ENCODE data around the gene PIWIL4.
"Not testable (repeated sequence)": the region's sequence is repeated elsewhere in the genome, so short reads cannot be mapped to it uniquely, and the experiment has no call there.

Gene PIWIL4

GRCh38 chr11:94639901-94640721 lies 72.9 kb downstream of the PIWIL4 start:
- FAIRE-seq = no peak

- FAIRE-seq = no peak
Measured at GRCh38 chr11:94641167-94641761, 74.1 kb downstream of the PIWIL4 start.

GRCh38 chr11:94643186-94643585 lies 76.0 kb downstream of the PIWIL4 start:
- not testable (repeated sequence) for FAIRE-seq

GRCh38 chr11:94647926-94648325 lies 80.8 kb downstream of the PIWIL4 start:
- no peak for FAIRE-seq

- FAIRE-seq = no peak
Measured at GRCh38 chr11:94648789-94649188, 81.6 kb downstream of the PIWIL4 start.

GRCh38 chr11:94649254-94649653 lies 82.1 kb downstream of the PIWIL4 start:
- no peak for FAIRE-seq

- FAIRE-seq = no peak
Measured at GRCh38 chr11:94649964-94650623, 82.9 kb downstream of the PIWIL4 start.

GRCh38 chr11:94650756-94651155 lies 83.6 kb downstream of the PIWIL4 start:
- no peak for FAIRE-seq

- FAIRE-seq = no peak
Measured at GRCh38 chr11:94652735-94653284, 85.6 kb downstream of the PIWIL4 start.

- no peak for FAIRE-seq
Measured at GRCh38 chr11:94653561-94653960, 86.4 kb downstream of the PIWIL4 start.

GRCh38 chr11:94654201-94654600 lies 87.0 kb downstream of the PIWIL4 start:
- FAIRE-seq = no peak

- no peak for FAIRE-seq
Measured at GRCh38 chr11:94655291-94655690, 88.1 kb downstream of the PIWIL4 start.

- FAIRE-seq = no peak
Measured at GRCh38 chr11:94655956-94656355, 88.8 kb downstream of the PIWIL4 start.

GRCh38 chr11:94656968-94657367 lies 89.8 kb downstream of the PIWIL4 start:
- FAIRE-seq = no peak

- no peak for FAIRE-seq
Measured at GRCh38 chr11:94657629-94658028, 90.5 kb downstream of the PIWIL4 start.

- FAIRE-seq = no peak
Measured at GRCh38 chr11:94658386-94658785, 91.2 kb downstream of the PIWIL4 start.

- FAIRE-seq = no peak
Measured at GRCh38 chr11:94658888-94659287, 91.7 kb downstream of the PIWIL4 start.

- FAIRE-seq = no peak
Measured at GRCh38 chr11:94661444-94661843, 94.3 kb downstream of the PIWIL4 start.

- FAIRE-seq = no peak
Measured at GRCh38 chr11:94662065-94662779, 95.1 kb downstream of the PIWIL4 start.

GRCh38 chr11:94662846-94663390 lies 95.8 kb downstream of the PIWIL4 start:
- FAIRE-seq = no peak

GRCh38 chr11:94664346-94664745 lies 97.2 kb downstream of the PIWIL4 start:
- FAIRE-seq = no peak

- FAIRE-seq = no peak
Measured at GRCh38 chr11:94665116-94665659, 98.0 kb downstream of the PIWIL4 start.

Measured in TTC549 (cell line).